Pons (tissue), 1 donor: ENCODE results near the gene IGFLR1.

Source experiments
- DNase-seq: peaks from one replicate; pipeline ENCODE4 v3.0.0-alpha.2; 2016; ENCODE audit warnings: low spot score

Gene IGFLR1

GRCh38 chr19:35742121-35742724 is at the start of gene IGFLR1:
Gene IGFLR1 (minus strand): TSS chr19:35742452. CDS start chr19:35741180, 1,272 bp downstream.
- DNase-seq = peak; percentile 74

- DNase-seq = no peak
Observed at GRCh38 chr19:35791814-35792279, 49.6 kb upstream of the IGFLR1 start.

DNA sequence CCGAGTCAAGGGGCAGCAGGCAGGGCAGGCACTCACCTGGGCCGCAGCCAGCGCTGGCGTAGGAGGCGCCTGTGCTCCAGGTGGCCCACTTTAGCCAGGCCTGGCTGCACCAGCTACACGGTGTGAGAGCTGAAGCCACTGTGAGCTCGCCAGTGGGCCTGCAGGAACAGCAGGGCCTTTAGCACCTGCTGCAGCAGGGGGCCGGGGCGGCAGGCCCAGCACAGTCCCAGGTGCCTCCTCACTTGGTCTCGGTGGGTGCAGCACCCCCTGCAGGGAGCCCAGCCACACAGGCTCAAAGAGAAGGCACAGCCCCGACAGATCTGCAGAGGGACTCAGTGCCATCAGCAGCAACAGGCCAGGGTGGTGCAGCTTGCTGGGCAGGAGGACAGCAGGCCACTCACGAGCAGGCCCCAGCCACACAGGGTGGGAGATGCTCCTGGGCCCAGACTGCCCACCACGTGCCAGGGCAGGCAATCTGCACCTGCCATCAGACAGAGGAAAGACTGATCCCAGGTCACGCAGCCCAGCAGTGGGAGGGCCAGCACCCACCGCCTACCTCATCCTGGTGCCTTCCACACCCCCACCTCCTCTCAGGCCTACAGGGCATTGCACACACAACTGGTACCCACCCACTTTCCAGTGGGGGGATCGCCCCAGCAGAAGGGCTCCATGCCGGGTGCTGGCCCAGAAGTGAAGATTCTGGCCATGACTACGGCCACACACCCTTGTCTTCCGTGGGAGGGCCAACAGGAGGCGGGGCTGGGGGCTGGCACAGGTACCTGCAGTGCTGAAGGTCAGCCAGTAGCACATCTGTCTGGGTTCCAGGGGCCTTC is 48.9 kb upstream of the IGFLR1 start:
- no peak for DNase-seq

DNA sequence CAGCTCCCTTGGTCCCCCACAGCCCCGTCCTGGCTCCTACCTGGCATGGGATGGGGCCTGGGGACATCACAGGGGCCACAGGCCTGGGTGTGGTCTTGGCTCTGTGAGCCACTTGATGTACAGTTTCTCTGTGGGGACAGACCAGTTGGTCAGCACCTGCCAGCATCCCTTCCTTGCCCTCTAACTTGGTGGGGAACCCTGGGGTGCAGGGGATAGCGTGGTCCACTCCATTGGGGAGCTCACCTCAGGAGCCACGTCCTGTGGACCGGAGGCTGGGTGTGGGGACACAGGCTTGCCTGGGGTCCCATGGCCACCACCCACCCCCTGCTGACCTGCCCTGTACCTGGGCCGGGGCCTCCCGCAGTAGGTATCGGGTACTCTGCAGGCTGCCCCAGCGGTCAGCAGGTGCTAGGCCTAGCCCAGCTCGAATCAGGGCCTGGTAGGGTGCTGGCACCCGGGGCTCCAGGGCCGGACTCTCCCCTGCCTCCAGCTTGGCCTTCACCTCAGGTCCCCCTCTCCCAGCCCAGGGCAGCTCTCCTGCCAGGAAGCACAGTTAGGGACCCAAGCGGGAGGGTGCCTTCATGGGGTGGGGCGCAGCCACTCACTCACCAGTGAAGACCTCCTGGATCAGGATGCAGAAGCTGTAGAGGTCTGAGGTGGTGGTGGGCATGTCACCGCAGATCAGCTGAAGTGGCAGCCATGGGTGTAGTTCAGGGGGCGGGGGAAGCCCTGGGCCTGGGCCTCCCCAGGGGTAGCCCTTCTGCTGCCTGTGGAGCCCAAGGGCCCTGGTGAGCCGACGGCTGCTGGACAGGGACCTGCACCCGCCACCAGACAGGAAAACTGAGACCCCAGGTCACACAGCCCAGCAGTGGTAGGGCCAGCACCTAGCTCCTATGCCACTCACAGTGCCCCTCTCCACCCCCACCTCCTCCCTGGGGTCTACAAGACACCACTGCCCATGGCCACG is 48.0 kb upstream of the IGFLR1 start:
- DNase-seq = no peak

DNA sequence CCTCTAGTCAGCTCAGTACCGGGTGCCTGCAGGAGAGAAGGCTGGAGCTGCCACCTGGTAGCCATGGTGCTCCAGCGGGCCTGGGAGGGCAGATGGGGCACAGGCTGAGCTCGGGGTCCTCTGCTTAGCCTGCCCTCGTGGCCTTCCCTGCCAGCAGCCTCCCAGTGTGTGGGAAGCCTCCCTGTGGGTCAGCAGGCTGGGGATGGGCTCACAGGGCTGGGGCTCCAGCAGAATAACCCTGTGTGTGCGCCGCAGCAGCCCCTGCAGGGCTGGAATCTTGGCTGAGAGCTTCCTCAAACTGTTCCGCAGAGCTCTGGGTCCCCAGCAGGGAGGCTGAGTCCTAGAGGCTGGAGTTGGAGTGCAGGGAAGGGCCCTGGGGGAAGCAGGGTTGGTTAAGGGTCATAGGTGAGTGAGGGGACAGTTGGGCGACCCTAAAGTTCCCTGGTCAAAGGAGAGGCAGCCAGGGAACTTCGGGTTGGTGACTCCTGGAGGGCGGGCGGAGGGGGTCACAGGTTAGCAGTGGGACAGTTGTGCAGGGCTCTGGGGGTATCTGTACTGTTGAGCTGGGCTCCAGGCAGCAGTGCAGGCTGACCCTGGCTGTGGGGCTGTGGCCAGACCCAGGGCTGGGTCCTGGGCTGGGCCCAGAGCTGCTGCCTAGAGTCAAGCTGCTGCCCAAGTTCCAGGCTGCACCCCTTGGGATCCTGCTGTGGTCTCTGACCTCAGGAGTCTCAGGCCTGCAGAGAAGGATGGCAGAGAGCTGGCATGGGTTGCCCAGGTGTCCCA is 47.1 kb upstream of the IGFLR1 start:
- DNase-seq = no peak

- DNase-seq = no peak
Observed at GRCh38 chr19:35788205-35788960, 46.1 kb upstream of the IGFLR1 start.

GRCh38 chr19:35787227-35787799 is 45.1 kb upstream of the IGFLR1 start:
- no peak for DNase-seq

GRCh38 chr19:35786299-35787160 is 44.3 kb upstream of the IGFLR1 start:
- no peak for DNase-seq

DNA sequence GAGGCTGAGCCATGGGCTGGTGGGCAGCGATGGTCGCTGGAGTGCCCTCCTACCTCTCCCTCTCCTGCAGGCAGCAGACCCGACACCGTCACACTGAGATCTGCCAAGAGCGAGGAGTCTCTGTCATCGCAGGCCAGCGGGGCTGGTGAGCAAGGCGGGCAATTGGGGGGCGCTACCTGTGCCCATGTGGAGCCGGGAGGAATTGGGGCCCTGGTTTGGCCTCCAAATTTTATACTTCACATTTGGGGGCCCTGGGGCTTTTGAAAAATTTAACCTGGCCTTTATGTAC is 43.0 kb upstream of the IGFLR1 start:
- no peak for DNase-seq

DNA sequence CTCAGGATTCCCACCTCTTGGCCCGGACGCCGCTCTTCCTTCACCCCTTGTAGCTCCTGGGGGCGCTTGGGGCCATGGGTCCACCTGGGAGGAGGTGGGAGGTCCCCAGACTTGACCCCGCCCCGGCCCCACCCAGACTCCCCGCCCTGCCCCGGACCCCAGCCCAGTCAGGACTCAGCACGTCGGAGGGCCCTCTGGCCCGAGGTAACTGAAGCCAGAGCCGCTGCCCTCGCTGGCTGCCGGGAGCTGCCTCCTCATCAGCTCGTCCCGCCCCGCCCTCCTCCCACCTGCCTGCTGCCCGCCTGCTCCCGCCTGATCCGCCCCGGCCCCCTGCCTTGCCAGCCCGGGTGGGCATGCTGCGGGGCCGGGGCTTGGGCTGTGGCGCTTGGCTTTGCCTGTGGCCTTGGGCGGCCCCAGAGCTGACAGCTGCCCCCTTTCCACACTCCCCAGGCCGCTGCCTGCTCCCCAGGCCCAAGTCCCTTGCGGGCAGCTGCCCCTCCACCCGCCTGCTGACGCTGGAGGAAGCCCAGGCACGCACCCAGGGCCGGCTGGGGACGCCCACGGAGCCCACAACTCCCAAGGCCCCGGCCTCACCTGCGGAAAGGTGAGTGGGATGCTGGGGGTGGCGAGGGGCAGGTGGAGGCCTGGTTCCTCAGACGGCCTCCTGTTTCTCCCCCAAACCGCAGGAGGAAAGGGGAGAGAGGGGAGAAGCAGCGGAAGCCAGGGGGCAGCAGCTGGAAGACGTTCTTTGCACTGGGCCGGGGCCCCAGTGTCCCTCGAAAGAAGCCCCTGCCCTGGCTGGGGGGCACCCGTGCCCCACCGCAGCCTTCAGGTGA is 42.5 kb upstream of the IGFLR1 start:
- DNase-seq = no peak

- DNase-seq = no peak
Observed at GRCh38 chr19:35783469-35784434, 41.5 kb upstream of the IGFLR1 start.

- DNase-seq = no peak
Observed at GRCh38 chr19:35782589-35782988, 40.3 kb upstream of the IGFLR1 start.

GRCh38 chr19:35781650-35782049 is 39.4 kb upstream of the IGFLR1 start:
- no peak for DNase-seq

- no peak for DNase-seq
Observed at GRCh38 chr19:35780717-35781116, 38.5 kb upstream of the IGFLR1 start.

DNA sequence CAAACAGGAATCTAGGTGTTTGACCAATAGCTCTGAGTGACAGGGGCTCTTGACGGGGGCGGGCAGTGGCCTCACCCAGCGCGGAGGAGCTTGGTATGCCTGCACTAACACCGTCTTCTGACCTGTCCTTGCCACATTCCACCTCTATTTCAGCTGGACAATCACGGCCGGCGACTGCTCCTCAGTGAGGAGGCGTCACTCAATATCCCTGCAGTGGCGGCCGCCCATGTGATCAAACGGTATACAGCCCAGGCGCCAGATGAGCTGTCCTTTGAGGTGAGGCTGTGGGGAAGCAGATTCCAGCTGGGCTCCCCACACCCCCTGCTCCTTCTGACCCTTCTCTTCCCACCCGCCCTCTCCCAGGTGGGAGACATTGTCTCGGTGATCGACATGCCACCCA is 37.8 kb upstream of the IGFLR1 start:
- no peak for DNase-seq

DNA sequence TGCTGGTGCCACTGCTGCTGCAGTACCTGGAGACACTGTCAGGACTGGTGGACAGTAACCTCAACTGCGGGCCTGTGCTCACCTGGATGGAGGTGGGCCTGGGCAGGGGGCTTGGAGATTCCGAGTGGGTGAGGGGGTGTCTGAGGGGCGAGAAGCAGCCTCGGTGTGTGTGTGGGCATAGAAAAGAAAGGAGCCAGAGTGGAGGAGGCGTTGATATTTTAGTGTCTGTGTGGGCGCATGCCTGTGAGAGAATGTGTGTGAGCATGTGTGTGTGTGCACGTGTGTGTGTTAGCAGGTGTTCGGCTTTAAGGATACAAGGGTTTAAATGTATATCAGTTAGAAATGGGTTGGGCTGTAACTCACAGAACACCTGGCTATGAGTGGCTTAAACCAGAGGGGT is 36.8 kb upstream of the IGFLR1 start:
- no peak for DNase-seq

- DNase-seq = no peak
Observed at GRCh38 chr19:35777961-35778360, 35.7 kb upstream of the IGFLR1 start.
